AG04450 (cell line): ENCODE results near the gene ACTMAP. TPM values are rescaled to one million over a fixed set of nuclear protein-coding genes. Genes with fewer than 3 reads are reported as not detected.
A peak's percentile ranks its signal among the peaks of the same experiment; 100 is the strongest.

ENCODE experiments used
- CTCF ChIA-PET: fragments of 300-600, 350-600 bp; formaldehyde crosslinking; extraction: SDS; loops from one replicate; lab custom pipeline; 2022; ENCODE audit warnings: antibody characterized with exemption, inconsistent platforms; lab: Charles Lee
- POLR2A ChIA-PET: fragments of 350-600 bp; formaldehyde crosslinking; extraction: SDS; loops from one replicate; lab custom pipeline; 2021; ENCODE audit warnings: antibody characterized with exemption, inconsistent platforms; lab: Yijun Ruan, JAX
- DNase-seq: peaks from one replicate; pipeline ENCODE4 v3.0.0-alpha.2; 2011; ENCODE audit warnings: low read depth, low spot score
- H3K27ac ChIP-seq: one replicate; pipeline ENCODE4 v1.5.1; 2012; ENCODE audit warnings: low read depth, low read length, control low read depth
- H3K27me3 ChIP-seq: one replicate; pipeline ENCODE4 v1.6.0; 2012; ENCODE audit warnings: low read length; ENCODE audit not compliant: control insufficient read depth, insufficient read depth
- H3K4me3 ChIP-seq: 2 replicates; pipeline ENCODE4 v1.5.1; 2011; ENCODE audit warnings: mild to moderate bottlenecking, low read depth, low read length, control low read depth
- H3K9me3 ChIP-seq: 2 replicates; pipeline ENCODE4 v1.5.1; 2012; ENCODE audit warnings: low read length; ENCODE audit not compliant: control insufficient read depth, insufficient read depth
- polyA plus RNA-seq: library from polyadenylated mRNA; depleted of rRNA; stranded (reverse); fragments of >200 nt; gene quantifications from 2 replicates; pipeline ENCODE4 v1.2.3, GENCODE V29; 2011
- TF ChIP-seq, protein P1 (sequence below): IDR thresholded peaks from 2 replicates; pipeline ENCODE4 v1.5.1; 2011; ENCODE audit warnings: low read depth, low read length, control low read depth, inconsistent platforms

Gene ACTMAP
- polyA plus RNA-seq, 1 experiment, result 2.9 TPM

DNA sequence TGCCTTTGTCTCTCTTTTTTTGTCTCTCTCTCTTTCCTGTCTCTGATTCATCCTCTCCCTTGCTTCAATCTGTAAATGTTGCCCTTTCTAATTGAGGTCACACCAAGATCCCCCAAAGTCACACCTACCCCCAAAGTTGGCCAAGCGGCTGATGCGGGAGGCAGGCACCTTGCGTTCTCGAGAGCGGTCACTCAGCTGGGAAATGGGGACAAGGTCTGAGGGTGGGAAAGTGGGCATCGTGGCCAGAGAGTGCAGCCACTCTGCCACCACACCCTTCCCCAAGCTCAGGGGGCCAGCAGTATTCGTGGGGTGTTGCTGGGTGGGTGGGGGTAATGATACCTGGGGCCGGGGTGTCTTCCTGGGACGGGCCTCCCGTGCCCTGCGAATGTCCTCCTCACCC, 36.3 kb downstream of the ACTMAP start:
- ChIA-PET POLR2A (no interaction called here), CTCF (no interaction called here)
- Histone ChIP-seq H3K4me3 (peak overlapping the region; percentile 70), H3K27me3 (no peaks in the 10 kb centered on the region), H3K27ac (no peak overlapping the region), H3K9me3 (no peaks in the 10 kb centered on the region)
- TF ChIP-seq, protein P1, sequence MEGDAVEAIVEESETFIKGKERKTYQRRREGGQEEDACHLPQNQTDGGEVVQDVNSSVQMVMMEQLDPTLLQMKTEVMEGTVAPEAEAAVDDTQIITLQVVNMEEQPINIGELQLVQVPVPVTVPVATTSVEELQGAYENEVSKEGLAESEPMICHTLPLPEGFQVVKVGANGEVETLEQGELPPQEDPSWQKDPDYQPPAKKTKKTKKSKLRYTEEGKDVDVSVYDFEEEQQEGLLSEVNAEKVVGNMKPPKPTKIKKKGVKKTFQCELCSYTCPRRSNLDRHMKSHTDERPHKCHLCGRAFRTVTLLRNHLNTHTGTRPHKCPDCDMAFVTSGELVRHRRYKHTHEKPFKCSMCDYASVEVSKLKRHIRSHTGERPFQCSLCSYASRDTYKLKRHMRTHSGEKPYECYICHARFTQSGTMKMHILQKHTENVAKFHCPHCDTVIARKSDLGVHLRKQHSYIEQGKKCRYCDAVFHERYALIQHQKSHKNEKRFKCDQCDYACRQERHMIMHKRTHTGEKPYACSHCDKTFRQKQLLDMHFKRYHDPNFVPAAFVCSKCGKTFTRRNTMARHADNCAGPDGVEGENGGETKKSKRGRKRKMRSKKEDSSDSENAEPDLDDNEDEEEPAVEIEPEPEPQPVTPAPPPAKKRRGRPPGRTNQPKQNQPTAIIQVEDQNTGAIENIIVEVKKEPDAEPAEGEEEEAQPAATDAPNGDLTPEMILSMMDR, result no peak
- no peak for DNase-seq

DNA sequence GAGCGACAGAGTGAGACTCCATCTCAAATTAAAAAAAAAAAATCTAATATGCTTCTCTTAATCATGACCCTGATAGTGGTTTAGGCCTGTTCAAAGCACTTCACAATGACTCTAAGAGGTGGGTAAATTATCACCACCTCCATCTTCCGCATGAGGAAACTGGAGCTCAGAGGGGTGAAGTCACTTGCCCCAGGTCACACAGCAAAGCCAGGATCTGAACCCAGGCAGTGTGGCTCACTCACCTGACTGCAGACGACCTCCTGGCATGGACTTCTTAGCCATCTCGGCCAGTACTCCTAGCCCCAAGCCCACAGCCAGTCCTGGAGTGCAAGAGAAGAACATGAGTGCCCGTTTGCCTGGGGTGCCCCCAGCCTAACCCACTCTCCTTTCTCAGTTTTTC, 40.5 kb downstream of the ACTMAP start:
- POLR2A ChIA-PET, result no interaction called here
- DNase-seq, result no peak
- Histone ChIP-seq H3K27me3 (no peaks in the 10 kb centered on the region), H3K4me3 (no peak overlapping the region), H3K9me3 (no peaks in the 10 kb centered on the region), H3K27ac (no peak overlapping the region)
- TF ChIP-seq, protein P1, result no peak
- CTCF ChIA-PET, result no interaction called here

DNA sequence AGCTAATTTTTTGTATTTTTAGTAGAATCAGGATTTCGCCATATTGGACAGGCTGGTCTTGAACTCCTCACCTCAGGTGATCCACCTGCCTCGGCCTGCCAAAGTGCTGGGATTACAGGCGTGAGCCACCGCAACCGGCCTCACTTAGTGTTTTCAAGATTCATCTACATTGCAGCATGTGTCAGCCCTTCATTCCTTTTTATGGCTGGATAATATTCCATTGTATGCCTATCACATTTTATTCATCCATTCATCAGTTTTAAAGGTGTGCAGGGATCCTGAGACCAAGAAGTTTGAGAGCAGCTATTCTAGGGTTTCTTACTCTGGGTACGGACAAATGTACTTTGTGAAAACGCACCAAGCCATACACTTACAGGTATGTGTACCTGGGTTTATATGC, 42.7 kb downstream of the ACTMAP start:
- no peak for DNase-seq
- H3K27ac ChIP-seq, result no peak overlapping the region
- no peaks in the 10 kb centered on the region for H3K27me3 ChIP-seq
- ChIA-PET CTCF (no interaction called here), POLR2A (no interaction called here)
- no peaks in the 10 kb centered on the region for H3K9me3 ChIP-seq
- no peak overlapping the region for H3K4me3 ChIP-seq
- TF ChIP-seq, protein P1, result no peak

DNA sequence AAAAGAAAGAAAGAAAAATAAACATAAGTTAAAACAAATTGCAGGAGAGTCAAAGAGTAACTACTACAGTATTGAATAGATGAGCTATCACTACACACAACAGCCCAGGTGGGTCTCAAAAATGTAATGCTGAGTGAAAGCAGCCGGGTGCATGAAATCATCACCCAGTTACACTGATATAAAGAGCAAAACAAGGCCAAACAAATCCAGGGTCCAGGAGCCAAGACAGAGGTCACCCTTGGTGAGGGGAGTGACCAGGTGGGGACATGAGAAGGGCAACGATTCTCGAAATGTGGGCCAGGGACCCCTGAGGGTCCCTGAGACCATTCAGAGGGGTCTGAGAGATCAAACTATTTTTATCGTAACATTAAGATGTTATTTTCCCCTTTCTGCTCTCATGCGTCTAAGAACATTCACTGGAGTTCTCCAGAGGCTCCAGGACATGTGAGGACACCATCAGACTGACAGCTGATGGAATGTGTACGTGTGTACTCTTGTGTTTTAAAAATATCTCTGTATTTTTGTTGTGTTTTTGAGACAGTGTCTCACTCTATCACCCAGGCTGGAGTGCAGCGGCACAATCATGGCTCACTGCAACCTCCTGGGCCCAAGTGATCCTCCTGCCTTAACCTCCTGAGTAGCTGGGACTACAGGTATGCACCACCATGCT, 44.2 kb downstream of the ACTMAP start:
- TF ChIP-seq, protein P1, result no peak
- no peak for DNase-seq
- no peak overlapping the region for H3K27ac ChIP-seq
- no peaks in the 10 kb centered on the region for H3K27me3 ChIP-seq
- ChIA-PET POLR2A (interaction anchor here (0.7 kb wide), 1 partner anchor 22 kb away, joined by 5 read pairs; no protein-coding TSS in a partner anchor), CTCF (interaction anchor here (1.4 kb wide), 1 partner anchor 100 kb away, joined by 4 read pairs; no protein-coding TSS in a partner anchor)
- no peak overlapping the region for H3K4me3 ChIP-seq
- H3K9me3 ChIP-seq, result no peaks in the 10 kb centered on the region

DNA sequence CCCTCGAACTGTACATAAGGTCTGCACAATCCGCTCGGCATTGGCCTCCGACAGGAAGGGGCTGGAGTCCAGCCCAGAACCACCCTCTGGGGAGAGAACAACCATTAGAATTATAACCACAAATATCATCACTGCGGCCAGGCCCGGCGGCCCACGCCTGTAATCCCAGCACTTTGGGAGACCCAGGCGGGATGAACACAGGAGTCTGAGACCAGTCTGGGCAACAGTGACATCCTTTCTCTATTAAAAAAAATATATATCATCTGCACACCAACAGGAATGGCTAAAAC, 45.0 kb downstream of the ACTMAP start:
- TF ChIP-seq, protein P1, result no peak
- POLR2A ChIA-PET, result no interaction called here
- CTCF ChIA-PET, result no interaction called here
- H3K4me3 ChIP-seq, result no peak overlapping the region
- H3K9me3 ChIP-seq, result no peaks in the 10 kb centered on the region
- no peak for DNase-seq
- H3K27me3 ChIP-seq, result no peaks in the 10 kb centered on the region
- no peak overlapping the region for H3K27ac ChIP-seq
